GM18909 (cell line): ENCODE data around the gene CLDN8.

Experiments
- ATAC-seq: cut with Tn5 transposase; IDR thresholded peaks from one replicate; pipeline ENCODE4 v1.9.1; 2021; ENCODE audit warnings: mild to moderate bottlenecking; ENCODE audit not compliant: unreplicated experiment, poor library complexity

The CLDN8 gene

GRCh38 chr21:30216041-30216723 is at the start of gene CLDN8:
CLDN8 (minus strand) TSS chr21:30216097; CDS start chr21:30215925, 172 bp downstream.
- no peak for ATAC-seq

- ATAC-seq = no peak
Measured at GRCh38 chr21:30257773-30258172, 41.9 kb upstream of the CLDN8 start.

DNA sequence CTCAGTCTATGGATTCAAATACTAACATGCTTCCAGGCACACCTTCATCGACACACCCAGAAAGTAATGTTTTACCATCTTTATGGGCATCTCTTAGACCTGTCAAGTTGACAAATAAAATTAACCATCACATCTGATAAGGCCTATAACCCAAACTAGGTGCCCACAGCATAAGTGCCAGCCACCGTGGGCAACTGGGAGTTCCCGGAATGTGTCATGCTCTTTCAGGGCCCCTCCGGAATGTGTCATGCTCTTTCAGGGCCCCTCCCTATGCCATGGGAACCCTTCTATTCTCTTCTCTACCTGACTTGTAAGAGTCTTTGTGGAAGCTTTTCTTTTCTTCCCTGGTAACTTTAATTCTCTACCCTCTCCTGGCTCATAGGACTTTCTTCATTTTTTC is 40.2 kb upstream of the CLDN8 start:
- no peak for ATAC-seq

DNA sequence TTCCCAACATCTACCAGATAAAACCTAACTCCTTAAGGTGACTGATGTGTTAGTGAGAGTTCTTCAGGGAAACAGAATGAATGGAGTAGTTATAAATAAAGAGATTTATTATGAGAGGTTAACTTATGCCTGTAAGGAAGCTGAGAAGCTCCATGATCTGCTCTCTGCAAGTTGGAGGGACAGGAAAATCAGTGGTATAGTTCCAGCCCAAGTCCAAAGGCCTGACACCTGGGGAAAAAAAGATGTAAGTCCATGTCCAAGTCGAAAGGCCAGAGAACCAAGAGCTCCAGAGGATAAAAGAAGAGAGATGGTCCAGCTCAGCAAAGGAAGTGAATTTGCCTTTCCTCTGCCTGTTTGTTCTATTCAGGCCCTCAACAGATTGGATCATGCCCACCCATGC is 39.8 kb upstream of the CLDN8 start:
- no peak for ATAC-seq

GRCh38 chr21:30251781-30252180 is 35.9 kb upstream of the CLDN8 start:
- ATAC-seq = no peak

GRCh38 chr21:30249936-30250335 is 34.0 kb upstream of the CLDN8 start:
- no peak for ATAC-seq

GRCh38 chr21:30248844-30249243 is 32.9 kb upstream of the CLDN8 start:
- ATAC-seq = no peak

DNA sequence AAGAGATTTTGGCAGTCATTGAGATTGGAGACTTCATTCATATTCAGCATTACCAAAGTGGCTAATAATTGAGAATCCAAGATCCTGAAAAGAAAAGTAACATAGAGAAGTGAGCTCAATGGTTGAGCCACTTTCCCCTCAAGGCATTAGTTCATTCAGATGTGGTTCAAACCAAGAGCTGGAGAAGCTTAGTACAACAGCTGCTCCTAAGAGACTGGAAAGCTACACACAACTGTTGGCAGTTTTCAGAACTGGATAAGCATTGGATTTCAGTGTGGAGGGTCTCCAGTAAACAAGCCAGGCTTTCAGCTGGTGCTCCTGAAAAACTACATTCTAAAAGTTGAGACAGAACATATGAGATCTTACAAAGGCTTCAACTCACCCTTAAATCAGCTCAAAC is 29.2 kb upstream of the CLDN8 start:
- ATAC-seq = no peak

DNA sequence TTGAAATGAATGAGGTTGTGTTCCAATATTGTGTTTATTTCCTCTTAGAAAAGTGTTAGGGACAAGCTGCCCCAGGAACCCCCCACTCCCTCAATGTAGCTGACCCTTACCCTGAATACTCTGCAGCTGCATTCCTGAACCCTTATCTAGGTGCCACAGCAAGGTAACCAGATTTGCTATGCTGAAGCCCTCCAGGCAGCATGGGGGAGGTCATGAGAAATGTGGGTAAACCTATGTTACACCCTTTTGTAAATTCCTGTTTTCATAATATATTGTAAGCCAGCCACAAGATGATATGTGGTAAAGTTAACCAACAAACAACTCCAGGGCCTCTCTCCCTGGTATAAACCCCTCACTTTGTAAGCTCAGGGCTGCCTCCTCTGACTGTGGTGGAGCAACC is 27.8 kb upstream of the CLDN8 start:
- ATAC-seq = no peak

- ATAC-seq = no peak
Measured at GRCh38 chr21:30240661-30241060, 24.8 kb upstream of the CLDN8 start.

DNA sequence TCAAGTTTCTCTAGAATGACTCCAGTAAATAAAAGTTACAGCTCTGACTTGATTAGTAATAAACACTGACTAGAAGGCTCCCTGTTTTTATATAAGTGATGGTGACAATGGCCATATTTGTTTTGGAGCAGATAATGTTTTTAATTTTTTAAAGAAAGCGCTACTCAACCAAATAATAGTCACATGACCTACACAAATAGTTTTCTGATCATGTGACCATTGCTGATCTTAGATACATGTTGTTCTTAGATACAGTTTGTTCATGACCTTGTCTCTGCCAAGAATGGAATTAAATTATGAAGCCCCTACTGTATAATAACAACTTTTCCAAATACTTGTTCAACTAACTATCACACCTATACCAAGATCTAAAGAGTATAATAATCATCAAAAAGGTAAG is 22.3 kb upstream of the CLDN8 start:
- no peak for ATAC-seq

- no peak for ATAC-seq
Measured at GRCh38 chr21:30234643-30235042, 18.7 kb upstream of the CLDN8 start.

DNA sequence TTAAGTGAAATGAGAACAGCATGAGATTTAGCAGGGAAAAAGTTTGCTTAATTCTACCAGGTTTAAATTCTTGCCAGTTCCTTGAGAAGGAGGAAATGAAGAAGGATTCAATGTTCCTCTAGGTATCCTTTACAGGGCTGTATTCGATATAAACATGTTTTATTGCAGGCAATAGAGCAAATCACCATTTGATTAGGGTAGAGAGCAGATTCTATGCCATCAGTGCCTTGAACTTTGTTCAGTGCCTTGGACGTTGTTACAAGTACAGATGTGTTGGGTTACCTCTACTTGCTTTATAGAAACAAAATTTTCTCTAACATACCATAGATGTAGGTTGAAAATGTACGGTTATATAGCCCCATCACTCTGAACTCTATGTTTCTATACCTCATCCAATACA is 18.2 kb upstream of the CLDN8 start:
- ATAC-seq = no peak

DNA sequence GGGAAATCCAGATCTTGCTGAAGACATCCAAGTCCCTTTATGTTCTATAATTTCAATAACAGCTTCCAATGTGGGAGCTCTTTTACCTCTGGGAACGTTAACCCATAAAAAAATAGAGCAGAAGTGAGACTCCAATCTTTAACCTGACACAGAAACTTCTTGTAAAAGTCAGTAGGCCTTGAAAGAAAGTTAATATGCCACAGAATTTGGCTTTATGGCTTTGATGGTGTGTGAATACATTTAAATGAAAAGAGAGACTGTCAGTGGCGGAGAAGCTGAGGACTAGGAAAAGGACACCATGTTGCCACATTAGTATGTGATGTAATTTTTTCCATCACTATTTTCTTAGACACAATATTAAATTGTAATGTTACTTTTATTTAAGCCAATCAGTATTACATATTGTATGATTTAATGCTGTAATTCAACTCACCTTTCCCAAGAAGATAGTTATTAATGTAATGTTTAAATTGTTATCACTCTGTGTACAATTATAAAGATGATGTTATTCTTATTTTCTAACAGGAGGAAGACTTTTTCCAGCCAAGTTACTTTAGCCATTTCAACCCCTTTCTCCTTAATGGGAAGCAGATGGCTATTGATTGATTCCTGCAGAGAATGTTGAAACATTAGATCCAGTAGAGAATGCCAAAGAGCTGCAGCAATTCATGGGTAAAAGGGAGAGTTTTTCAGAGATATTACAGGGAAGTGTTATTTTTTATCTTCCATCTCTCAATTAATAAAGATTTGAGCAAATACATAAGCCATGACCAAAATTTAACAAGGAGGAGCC is 17.5 kb upstream of the CLDN8 start:
- ATAC-seq = no peak

- ATAC-seq = no peak
Measured at GRCh38 chr21:30232011-30232410, 16.1 kb upstream of the CLDN8 start.

- no peak for ATAC-seq
Measured at GRCh38 chr21:30227633-30228404, 11.9 kb upstream of the CLDN8 start.

DNA sequence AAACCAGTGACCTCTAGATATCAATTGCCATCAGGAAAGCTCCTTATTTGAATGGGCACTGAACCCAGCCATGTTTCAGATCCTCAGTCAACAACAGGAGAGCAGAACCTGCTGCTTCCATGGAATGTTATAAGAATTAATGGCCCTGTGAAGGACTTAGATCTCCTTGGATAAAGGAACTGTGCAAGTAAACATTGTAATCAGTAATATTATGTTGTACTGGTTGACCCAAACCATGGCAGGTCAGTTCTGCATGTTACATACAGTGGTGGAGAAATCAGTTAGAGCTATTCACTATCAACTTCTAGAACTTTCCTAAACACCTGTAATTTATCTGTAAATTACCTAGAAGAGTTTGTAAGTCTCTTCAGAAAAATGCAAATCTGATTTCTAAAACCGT is 11.2 kb upstream of the CLDN8 start:
- ATAC-seq = no peak

GRCh38 chr21:30223596-30223995 is 7.7 kb upstream of the CLDN8 start:
- ATAC-seq = no peak

DNA sequence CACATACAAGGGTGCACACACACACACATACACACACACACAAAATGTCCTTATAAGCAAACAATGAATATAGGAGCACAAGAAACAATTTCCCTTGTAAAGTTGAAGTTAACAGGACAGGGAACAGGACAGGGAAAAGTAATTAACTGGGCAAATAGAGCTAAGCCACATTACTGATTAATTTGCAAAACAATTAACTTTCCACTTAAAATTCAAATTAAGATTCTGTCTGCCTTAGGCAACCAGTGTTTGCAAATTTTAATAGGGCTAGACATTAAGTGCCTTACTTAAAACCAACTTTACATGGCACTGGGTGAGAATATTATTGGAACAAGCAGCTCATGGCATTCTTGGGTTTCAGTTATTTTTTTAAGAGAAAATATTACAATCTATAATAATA is 6.8 kb upstream of the CLDN8 start:
- no peak for ATAC-seq

- no peak for ATAC-seq
Measured at GRCh38 chr21:30211071-30211470, 4.8 kb downstream of the CLDN8 start.

DNA sequence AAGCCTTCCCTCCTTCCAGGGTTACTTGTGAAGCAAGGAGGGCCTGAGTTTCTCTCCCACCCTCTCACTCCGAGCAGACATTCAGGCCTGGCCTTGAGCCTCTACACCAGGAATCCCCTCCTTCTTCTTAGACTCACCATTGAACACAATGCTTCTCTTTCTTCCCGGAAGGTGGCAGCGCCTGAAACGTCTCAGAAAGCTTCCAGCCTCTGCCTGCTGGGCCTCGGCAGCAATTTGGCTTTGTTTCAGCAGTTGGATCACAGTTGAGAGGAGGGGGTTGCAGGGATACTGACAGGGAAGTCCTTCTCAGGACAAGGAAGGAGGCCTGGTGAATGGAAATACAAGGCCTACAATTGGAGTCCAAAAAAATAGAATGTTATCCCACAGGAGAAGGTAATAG is 6.3 kb downstream of the CLDN8 start:
- ATAC-seq = no peak
